H9 (cell line): Measurements from ENCODE around the gene ALKBH4. TPM values are rescaled to one million over a fixed set of nuclear protein-coding genes. Genes with fewer than 3 reads are reported as not detected.
"Not testable (repeated sequence)": the region's sequence is repeated elsewhere in the genome, so short reads cannot be mapped to it uniquely, and the experiment has no call there.

Experiments used
- DNase-seq: peaks from one replicate; pipeline ENCODE4 v3.0.0-alpha.2; 2017
- H2AFZ ChIP-seq: one replicate; pipeline ENCODE4 v1.6.1; 2013; ENCODE audit warnings: mild to moderate bottlenecking, low read length, control low read depth, moderate library complexity
- H2AK5ac ChIP-seq: 2 replicates; pipeline ENCODE4 v1.6.1; 2013; ENCODE audit warnings: low read length, control low read depth, mixed read lengths; ENCODE audit not compliant: insufficient read length
- H2BK120ac ChIP-seq: one replicate; pipeline ENCODE4 v1.6.1; 2013; ENCODE audit warnings: low read depth, mild to moderate bottlenecking, low read length, control low read depth, inconsistent platforms; ENCODE audit not compliant: poor library complexity, severe bottlenecking
- H2BK12ac ChIP-seq: 2 replicates; pipeline ENCODE4 v1.6.1; 2013; ENCODE audit warnings: low read length, control low read depth, mixed read lengths, low read depth; ENCODE audit not compliant: insufficient read length
- H2BK15ac ChIP-seq: 2 replicates; pipeline ENCODE4 v1.6.1; 2013; ENCODE audit warnings: low read depth, low read length, control low read depth
- H2BK20ac ChIP-seq: one replicate; pipeline ENCODE4 v1.6.1; 2013; ENCODE audit warnings: low read depth, mild to moderate bottlenecking, low read length, control low read depth, inconsistent platforms; ENCODE audit not compliant: poor library complexity, severe bottlenecking
- H2BK5ac ChIP-seq: 2 replicates; pipeline ENCODE4 v1.6.1; 2013; ENCODE audit warnings: low read length, control low read depth, mixed read lengths; ENCODE audit not compliant: insufficient read length
- H3K14ac ChIP-seq: 2 replicates; pipeline ENCODE4 v1.6.1; 2013; ENCODE audit warnings: low read length, control low read depth; ENCODE audit not compliant: insufficient read depth
- H3K18ac ChIP-seq: 2 replicates; pipeline ENCODE4 v1.6.1; 2013; ENCODE audit warnings: low read depth, mild to moderate bottlenecking, mixed read lengths, low read length, control low read depth; ENCODE audit not compliant: insufficient read length
- H3K23ac ChIP-seq: 2 replicates; pipeline ENCODE4 v1.6.1; 2013; ENCODE audit warnings: low read length, control low read depth, mixed read lengths, low read depth; ENCODE audit not compliant: insufficient read length
- H3K23me2 ChIP-seq: 2 replicates; pipeline ENCODE4 v1.6.1; 2013; ENCODE audit warnings: low read depth, mild to moderate bottlenecking, mixed read lengths, low read length, control low read depth; ENCODE audit not compliant: insufficient read length, poor library complexity, severe bottlenecking
- H3K27ac ChIP-seq: 2 replicates; pipeline ENCODE4 v1.5.1; 2013; ENCODE audit warnings: low read length, control low read depth, mixed read lengths, low read depth; ENCODE audit not compliant: insufficient read length
- H3K27me3 ChIP-seq: 2 replicates; pipeline ENCODE4 v1.6.1; 2013; ENCODE audit warnings: low read length, control low read depth, inconsistent platforms; ENCODE audit not compliant: insufficient read depth
- H3K4ac ChIP-seq: 2 replicates; pipeline ENCODE4 v1.6.1; 2013; ENCODE audit warnings: low read depth, mild to moderate bottlenecking, control low read depth, inconsistent platforms, low read length, moderate library complexity
- H3K4me1 ChIP-seq: 2 replicates; pipeline ENCODE4 v1.6.1; 2013; ENCODE audit warnings: low read length, control low read depth, inconsistent platforms; ENCODE audit not compliant: insufficient read depth
- H3K4me2 ChIP-seq: 2 replicates; pipeline ENCODE4 v1.6.1; 2013; ENCODE audit warnings: low read length, control low read depth, mixed read lengths; ENCODE audit not compliant: insufficient read length, insufficient read depth
- H3K56ac ChIP-seq: 2 replicates; pipeline ENCODE4 v1.6.1; 2013; ENCODE audit warnings: low read depth, mild to moderate bottlenecking, mixed read lengths, low read length, control low read depth; ENCODE audit not compliant: insufficient read length
- H3K79me1 ChIP-seq: 2 replicates; pipeline ENCODE4 v1.6.1; 2013; ENCODE audit warnings: low read depth, mild to moderate bottlenecking, moderate library complexity, low read length, control low read depth, inconsistent platforms; ENCODE audit not compliant: insufficient read depth, poor library complexity, severe bottlenecking
- H3K79me2 ChIP-seq: 2 replicates; pipeline ENCODE4 v1.6.1; 2013; ENCODE audit warnings: low read length, control low read depth, inconsistent platforms; ENCODE audit not compliant: insufficient read depth
- H3K9ac ChIP-seq: 2 replicates; pipeline ENCODE4 v1.6.1; 2013; ENCODE audit warnings: low read length, control low read depth, mixed read lengths; ENCODE audit not compliant: insufficient read length; ENCODE audit errors: extremely low read depth
- H3K9me3 ChIP-seq: one replicate; pipeline ENCODE4 v1.6.1; 2013; ENCODE audit warnings: low read depth, low read length, inconsistent platforms; ENCODE audit not compliant: control insufficient read depth
- H3T11ph ChIP-seq: one replicate; pipeline ENCODE4 v1.6.1; 2013; ENCODE audit warnings: mild to moderate bottlenecking, low read length, control low read depth, inconsistent platforms
- H4K20me1 ChIP-seq: one replicate; pipeline ENCODE4 v1.6.1; 2013; ENCODE audit not compliant: control insufficient read depth, insufficient read length, insufficient read depth
- H4K5ac ChIP-seq: 2 replicates; pipeline ENCODE4 v1.6.1; 2013; ENCODE audit warnings: low read depth, mild to moderate bottlenecking, mixed read lengths, low read length, control low read depth; ENCODE audit not compliant: insufficient read length
- H4K8ac ChIP-seq: replicated peaks from 2 replicates; pipeline ENCODE4 v1.6.1; 2013; ENCODE audit warnings: low read length, control low read depth, mixed read lengths, low read depth; ENCODE audit not compliant: insufficient read length
- H4K91ac ChIP-seq: 2 replicates; pipeline ENCODE4 v1.6.1; 2013; ENCODE audit warnings: low read depth, mild to moderate bottlenecking, moderate library complexity, mixed read lengths, low read length, control low read depth; ENCODE audit not compliant: insufficient read length
- H3K27ac Mint-ChIP-seq, 3 experiments: 2 replicates in 2 of 3; 3 replicates in 1 of 3; pipeline ENCODE4 v1.8.0; 2020 to 2021; ENCODE audit warnings: mixed read lengths in 3 of 3, mild to moderate bottlenecking in 1 of 3, moderate library complexity in 1 of 3
- H3K27me3 Mint-ChIP-seq: 2 replicates; pipeline ENCODE4 v1.8.0; 2021; ENCODE audit warnings: low read depth, mild to moderate bottlenecking, moderate library complexity, mixed read lengths
- H3K36me3 Mint-ChIP-seq, 3 experiments: 2 replicates in 2 of 3; 3 replicates in 1 of 3; pipeline ENCODE4 v1.8.0; 2020 to 2021; ENCODE audit warnings: low read depth in 3 of 3, mixed read lengths in 3 of 3; ENCODE audit not compliant: insufficient read depth in 1 of 3
- H3K4me1 Mint-ChIP-seq, 2 experiments: 2 replicates each; pipeline ENCODE4 v1.8.0; 2020; ENCODE audit warnings: mixed read lengths in 2 of 2
- H3K4me3 Mint-ChIP-seq, 2 experiments: 2 replicates in 1 of 2; 3 replicates in 1 of 2; pipeline ENCODE4 v1.8.0; 2020 to 2021; ENCODE audit warnings: mild to moderate bottlenecking in 2 of 2, mixed read lengths in 2 of 2, moderate library complexity in 1 of 2
- H3K9me3 Mint-ChIP-seq, 2 experiments: 2 replicates in 1 of 2; 3 replicates in 1 of 2; pipeline ENCODE4 v1.8.0; 2020; ENCODE audit warnings: mild to moderate bottlenecking in 2 of 2, mixed read lengths in 2 of 2, moderate library complexity in 1 of 2
- WGBS: extraction: QIAGEN DNeasy Blood & Tissue Kit; methylation state at CpG from one replicate; pipeline ENCODE4 v1.1.7; 2013; ENCODE audit warnings: missing lambda C conversion rate, low lambda C conversion rate, mixed read lengths; ENCODE audit not compliant: insufficient read length; ENCODE audit errors: extremely low coverage; 5-methylcytosine and 5-hydroxymethylcytosine counted together
- total RNA-seq: library from RNA; stranded (reverse); gene quantifications from 2 replicates; pipeline ENCODE4 v1.2.1, GENCODE V29; 2021
- TF ChIP-seq, protein P1 (sequence below): fragments of 200-600 bp; sonication (generic); conservative IDR thresholded peaks from 3 replicates; pipeline ENCODE4 v1.8.0; 2021; ENCODE audit warnings: antibody characterized with exemption, mild to moderate bottlenecking

ALKBH4 gene
- total RNA-seq, 1 experiment from 2014 or later = 23.9 TPM

DNA sequence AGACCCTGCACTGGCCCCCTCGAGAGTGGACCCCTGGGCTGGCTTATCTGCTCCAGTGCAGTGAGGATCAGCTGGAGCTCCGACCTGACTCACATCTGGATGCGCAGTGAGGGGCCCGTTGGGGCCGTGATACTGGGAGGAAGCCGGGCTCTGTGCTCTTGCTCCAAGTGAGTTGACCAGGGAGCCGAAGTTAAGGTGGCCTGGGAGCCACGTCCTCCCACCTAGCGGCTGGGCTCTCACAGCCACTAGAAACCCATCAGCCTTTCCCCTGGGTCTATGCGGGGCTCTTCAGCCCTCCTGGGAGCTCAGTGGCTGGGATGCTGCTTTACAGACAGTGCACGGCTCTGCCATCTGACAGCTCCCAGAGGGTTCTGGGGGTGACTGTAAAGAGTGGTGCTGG is 9.1 kb downstream of the ALKBH4 start:
- Histone ChIP-seq H3K18ac (no peak overlapping the region), H3K4me2 (no peak overlapping the region), H2BK120ac (no peak overlapping the region), H2BK20ac (no peak overlapping the region), H2BK5ac (no peak overlapping the region), H4K20me1 (no peaks in the 10 kb centered on the region), H3K14ac (no peak overlapping the region), H3K27ac (no peak overlapping the region), H2BK15ac (no peak overlapping the region), H3K23ac (no peak overlapping the region), H3K9me3 (no peaks in the 10 kb centered on the region), H2AFZ (no peak overlapping the region), H3K4me1 (no peaks in the 10 kb centered on the region), H2AK5ac (no peak overlapping the region), H3K23me2 (no peaks in the 10 kb centered on the region), H3K9ac (no peak overlapping the region), H3T11ph (no peak overlapping the region), H3K79me2 (no peaks in the 10 kb centered on the region), H3K27me3 (no peaks in the 10 kb centered on the region), H4K5ac (no peak overlapping the region), H4K8ac (no peak overlapping the region), H4K91ac (no peak overlapping the region), H3K4ac (no peak overlapping the region), H3K79me1 (no peaks in the 10 kb centered on the region), H3K56ac (no peak overlapping the region), H2BK12ac (no peak overlapping the region)
- H3K27ac Mint-ChIP-seq = no peak overlapping the region; a peak in 1 of 7 replicates
- H3K9me3 Mint-ChIP-seq = no peaks in the 10 kb centered on the region
- no peaks in the 10 kb centered on the region; the same call in 1 of the 2 replicates for H3K27me3 Mint-ChIP-seq
- TF ChIP-seq, protein P1, sequence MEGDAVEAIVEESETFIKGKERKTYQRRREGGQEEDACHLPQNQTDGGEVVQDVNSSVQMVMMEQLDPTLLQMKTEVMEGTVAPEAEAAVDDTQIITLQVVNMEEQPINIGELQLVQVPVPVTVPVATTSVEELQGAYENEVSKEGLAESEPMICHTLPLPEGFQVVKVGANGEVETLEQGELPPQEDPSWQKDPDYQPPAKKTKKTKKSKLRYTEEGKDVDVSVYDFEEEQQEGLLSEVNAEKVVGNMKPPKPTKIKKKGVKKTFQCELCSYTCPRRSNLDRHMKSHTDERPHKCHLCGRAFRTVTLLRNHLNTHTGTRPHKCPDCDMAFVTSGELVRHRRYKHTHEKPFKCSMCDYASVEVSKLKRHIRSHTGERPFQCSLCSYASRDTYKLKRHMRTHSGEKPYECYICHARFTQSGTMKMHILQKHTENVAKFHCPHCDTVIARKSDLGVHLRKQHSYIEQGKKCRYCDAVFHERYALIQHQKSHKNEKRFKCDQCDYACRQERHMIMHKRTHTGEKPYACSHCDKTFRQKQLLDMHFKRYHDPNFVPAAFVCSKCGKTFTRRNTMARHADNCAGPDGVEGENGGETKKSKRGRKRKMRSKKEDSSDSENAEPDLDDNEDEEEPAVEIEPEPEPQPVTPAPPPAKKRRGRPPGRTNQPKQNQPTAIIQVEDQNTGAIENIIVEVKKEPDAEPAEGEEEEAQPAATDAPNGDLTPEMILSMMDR = no peak
- WGBS = no CpG with 5 or more reads among the region's 11 CpGs
- H3K36me3 Mint-ChIP-seq = peaks cover 7 to 37% (median 37%) of the 10 kb centered on the region in 3 experiments; a peak in 6 of 7 replicates
- DNase-seq = peak; percentile 33
- peaks cover 7 to 9% of the 10 kb centered on the region in 2 experiments for H3K4me1 Mint-ChIP-seq
- H3K4me3 Mint-ChIP-seq = no peak overlapping the region

DNA sequence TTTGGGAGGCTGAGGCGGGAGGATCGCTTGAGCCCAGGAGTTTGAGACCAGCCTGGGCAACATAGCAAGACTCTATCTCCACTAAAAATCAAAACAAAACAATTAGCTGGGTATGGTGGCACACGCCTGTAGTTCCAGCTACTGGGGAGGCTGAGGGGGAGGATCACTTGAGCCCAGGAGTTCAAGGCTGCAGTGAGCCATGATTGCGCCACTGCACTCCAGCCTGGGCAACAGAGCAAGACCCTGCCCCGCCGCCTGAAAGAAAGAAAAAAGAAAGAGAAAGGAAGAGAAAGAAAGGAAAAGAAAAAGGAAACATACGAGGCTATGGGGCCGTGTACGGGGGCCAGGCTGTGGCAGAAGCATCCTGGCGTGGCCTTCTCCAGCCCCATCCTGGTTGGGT is 9.7 kb downstream of the ALKBH4 start:
- no CpG with 5 or more reads among the region's 10 CpGs for WGBS
- not testable (repeated sequence) for H4K8ac ChIP-seq, H3K14ac ChIP-seq, H3K56ac ChIP-seq, H3T11ph ChIP-seq, H3K4ac ChIP-seq, H3K27ac ChIP-seq, H2BK12ac ChIP-seq, H3K27me3 Mint-ChIP-seq, H3K4me1 Mint-ChIP-seq, H3K4me1 ChIP-seq, H2BK120ac ChIP-seq, H3K27me3 ChIP-seq, H3K9me3 Mint-ChIP-seq, H2BK15ac ChIP-seq, H4K20me1 ChIP-seq, H3K79me2 ChIP-seq, H3K79me1 ChIP-seq, H3K4me2 ChIP-seq, H3K4me3 Mint-ChIP-seq, H3K9me3 ChIP-seq, H3K9ac ChIP-seq, H3K23ac ChIP-seq, H2BK20ac ChIP-seq, H3K18ac ChIP-seq, DNase-seq, H2AFZ ChIP-seq, H3K23me2 ChIP-seq, H2AK5ac ChIP-seq, H4K5ac ChIP-seq, H4K91ac ChIP-seq, H2BK5ac ChIP-seq
- H3K27ac Mint-ChIP-seq = peak overlapping the region in 1 of 3 experiments; percentile 35; a peak in 2 of 7 replicates
- peaks cover 7 to 35% (median 35%) of the 10 kb centered on the region in 3 experiments; a peak in 6 of 7 replicates for H3K36me3 Mint-ChIP-seq
